ENCODE data around the gene CA7. TPM values are rescaled to one million over a fixed set of nuclear protein-coding genes. Genes with fewer than 3 reads are reported as not detected.

The CA7 gene
- total RNA-seq, 1 donor from 2014 or later: not detected

DNA sequence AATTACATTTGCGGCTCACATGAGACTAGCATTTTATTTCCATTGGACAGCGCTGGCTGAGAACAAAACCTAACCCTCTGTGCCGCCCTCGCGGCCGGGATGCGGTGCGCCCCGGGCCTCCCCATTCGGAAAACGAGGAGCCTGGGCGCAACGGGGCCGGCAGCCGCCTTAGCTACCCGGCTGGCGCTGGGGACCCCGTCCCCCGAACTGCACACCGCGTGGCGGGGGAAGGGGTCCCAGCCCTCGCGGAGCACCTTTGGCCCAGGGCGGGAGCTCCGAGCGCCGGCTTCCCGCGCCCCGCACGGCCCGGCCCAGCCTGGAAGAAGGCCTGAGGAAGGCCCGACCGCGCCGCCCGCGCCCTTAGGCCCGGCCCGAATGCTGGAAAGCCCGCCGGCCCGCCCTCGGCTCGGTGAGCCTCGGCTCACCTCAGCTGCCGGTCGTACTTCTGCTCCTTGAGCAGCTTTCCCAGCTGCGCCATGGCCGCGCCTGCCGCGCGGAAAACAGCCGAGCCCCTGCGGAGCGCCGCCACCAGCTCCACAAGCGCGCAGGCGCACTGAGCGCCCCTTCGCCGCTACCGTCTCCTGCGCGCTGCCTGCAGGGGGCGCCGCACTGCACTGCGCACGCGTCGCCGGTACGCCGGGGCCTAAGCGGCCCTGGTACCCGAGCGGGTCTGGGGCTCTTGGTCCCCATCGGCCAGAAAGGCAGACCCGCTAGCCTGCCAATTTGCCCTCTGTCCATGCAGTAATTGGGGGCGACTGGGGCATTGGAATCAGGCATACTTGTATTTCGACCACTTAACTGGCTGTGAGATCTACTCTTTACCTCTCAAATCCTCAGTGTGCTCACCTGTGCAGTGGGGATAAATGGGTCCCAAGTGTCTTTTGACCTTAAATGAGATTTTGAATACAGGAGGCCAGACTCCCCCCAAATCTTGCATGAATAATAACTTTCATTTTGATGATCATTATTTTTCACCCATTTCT lies 13.5 kb upstream of the CA7 start, which contains the start of gene NAE1:
Gene NAE1 (minus strand): TSS at position 555 of the 983 bp plus-strand sequence. CDS start 77 bp downstream, at position 478.
- Histone ChIP-seq H3K36me3 (peaks cover 10 to 22% of the 10 kb centered on the region in 2 donors), H3K9me3 (no peaks in the 10 kb centered on the region), H3K4me3 (peak within 1 kb of the TSS; percentile 76 to 77), H3K27ac (peak within 1 kb of the TSS; percentile 85 to 87), H3K4me1 (peaks cover 0 to 17% of the 10 kb centered on the region in 2 donors), H3K27me3 (no peaks in the 10 kb centered on the region)
- intact Hi-C loops (cut with DNase I): loop anchor here (1.0 kb wide), 1 partner anchor 37 kb away; no protein-coding TSS in a partner anchor
- TF ChIP-seq, protein P1, sequence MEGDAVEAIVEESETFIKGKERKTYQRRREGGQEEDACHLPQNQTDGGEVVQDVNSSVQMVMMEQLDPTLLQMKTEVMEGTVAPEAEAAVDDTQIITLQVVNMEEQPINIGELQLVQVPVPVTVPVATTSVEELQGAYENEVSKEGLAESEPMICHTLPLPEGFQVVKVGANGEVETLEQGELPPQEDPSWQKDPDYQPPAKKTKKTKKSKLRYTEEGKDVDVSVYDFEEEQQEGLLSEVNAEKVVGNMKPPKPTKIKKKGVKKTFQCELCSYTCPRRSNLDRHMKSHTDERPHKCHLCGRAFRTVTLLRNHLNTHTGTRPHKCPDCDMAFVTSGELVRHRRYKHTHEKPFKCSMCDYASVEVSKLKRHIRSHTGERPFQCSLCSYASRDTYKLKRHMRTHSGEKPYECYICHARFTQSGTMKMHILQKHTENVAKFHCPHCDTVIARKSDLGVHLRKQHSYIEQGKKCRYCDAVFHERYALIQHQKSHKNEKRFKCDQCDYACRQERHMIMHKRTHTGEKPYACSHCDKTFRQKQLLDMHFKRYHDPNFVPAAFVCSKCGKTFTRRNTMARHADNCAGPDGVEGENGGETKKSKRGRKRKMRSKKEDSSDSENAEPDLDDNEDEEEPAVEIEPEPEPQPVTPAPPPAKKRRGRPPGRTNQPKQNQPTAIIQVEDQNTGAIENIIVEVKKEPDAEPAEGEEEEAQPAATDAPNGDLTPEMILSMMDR (IDR thresholded peaks at IDR 0.05): peak; percentile 96 to 98 (median 97)
- peak; percentile 11 to 89 for DNase-seq (ENCODE audit: low spot score in 2 of 2)

DNA sequence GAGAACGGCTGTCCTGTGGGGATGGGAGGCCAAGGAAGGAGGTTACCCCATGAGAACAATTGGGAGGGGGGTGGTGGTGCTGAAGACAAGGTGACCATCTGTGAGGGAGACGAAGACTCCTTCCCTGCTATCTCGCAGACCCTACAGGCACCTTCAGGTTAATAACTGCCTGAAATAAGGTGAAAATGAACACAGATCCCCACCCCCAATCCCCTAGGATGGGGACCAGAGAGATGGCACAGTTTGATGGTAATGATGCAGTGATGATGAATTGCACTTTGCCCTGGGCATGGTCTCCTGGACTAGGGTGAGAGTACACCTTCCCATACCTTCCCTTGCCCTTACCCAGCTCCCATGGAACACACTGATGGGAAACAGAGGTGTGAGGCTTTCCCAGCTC lies 12.0 kb upstream of the CA7 start:
- H3K27ac ChIP-seq: no peak overlapping the region
- H3K4me3 ChIP-seq: no peak overlapping the region
- no peaks in the 10 kb centered on the region for H3K27me3 ChIP-seq
- H3K4me1 ChIP-seq: peaks cover 0 to 17% of the 10 kb centered on the region in 2 donors
- no peak for DNase-seq (ENCODE audit: low spot score in 2 of 2)
- H3K36me3 ChIP-seq: peaks cover 7 to 8% of the 10 kb centered on the region in 2 donors
- TF ChIP-seq, protein P1 (IDR thresholded peaks at IDR 0.05): no peak
- H3K9me3 ChIP-seq: no peaks in the 10 kb centered on the region
- intact Hi-C loops (cut with DNase I): no loop called here

DNA sequence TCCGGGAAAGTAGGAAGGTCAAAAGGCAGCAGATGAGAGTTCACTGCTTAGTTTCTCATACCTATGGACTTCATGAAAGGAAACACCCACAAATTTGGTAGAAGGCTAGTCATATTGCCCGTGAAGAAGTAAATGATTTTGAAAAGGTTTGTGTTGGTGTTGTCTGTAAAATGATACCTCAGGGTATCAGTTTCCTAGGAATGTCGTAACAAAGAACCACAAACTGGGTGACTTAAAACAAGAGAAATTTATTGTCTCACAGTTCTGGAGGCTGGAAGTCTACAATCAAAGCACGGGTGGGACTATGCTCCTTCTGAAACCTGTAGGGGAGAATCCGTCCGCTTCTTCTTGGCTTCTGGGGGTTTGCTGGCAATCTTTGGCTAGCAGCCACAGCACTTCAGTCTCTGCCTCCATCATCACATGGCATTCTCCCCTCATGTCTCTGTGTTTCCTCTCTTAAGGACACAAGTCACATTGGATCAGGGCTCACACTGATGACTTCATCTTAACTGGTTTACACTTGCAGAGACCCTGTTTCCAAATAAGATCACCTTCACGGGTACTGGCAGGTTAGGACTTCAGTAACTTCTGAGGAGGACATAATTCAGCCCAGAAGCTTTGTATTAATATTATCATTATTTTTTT lies 11.4 kb upstream of the CA7 start:
- DNase-seq (ENCODE audit: low spot score in 2 of 2): no peak
- no peak overlapping the region for H3K4me3 ChIP-seq
- no peaks in the 10 kb centered on the region for H3K9me3 ChIP-seq
- intact Hi-C loops (cut with DNase I): no loop called here
- H3K27me3 ChIP-seq: no peaks in the 10 kb centered on the region
- peaks cover 0 to 17% of the 10 kb centered on the region in 2 donors for H3K4me1 ChIP-seq
- H3K36me3 ChIP-seq: peaks cover 1 to 2% of the 10 kb centered on the region in 2 donors
- TF ChIP-seq, protein P1 (IDR thresholded peaks at IDR 0.05): no peak
- no peak overlapping the region for H3K27ac ChIP-seq

DNA sequence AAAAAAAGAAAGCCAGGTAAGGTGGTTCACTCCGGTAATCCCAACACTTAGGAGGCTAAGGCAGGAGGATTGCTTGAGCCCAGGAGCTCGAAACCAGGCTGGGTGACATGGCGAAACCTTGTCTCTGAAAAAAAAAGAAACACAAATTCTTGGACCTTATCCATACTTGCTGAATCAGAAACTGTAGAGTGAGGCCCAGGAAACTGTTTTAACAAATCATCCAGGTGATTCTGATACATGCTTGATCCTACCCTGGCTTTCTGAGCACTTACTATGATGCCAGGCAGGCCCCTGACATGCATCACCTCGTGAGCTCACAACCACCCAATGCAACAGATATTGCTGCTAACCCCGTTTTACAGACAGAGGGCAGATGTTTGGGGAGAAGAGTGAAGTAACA lies 9.5 kb upstream of the CA7 start:
- peaks cover 0 to 4% of the 10 kb centered on the region in 2 donors for H3K4me1 ChIP-seq
- no peak overlapping the region for H3K4me3 ChIP-seq
- H3K27me3 ChIP-seq: no peaks in the 10 kb centered on the region
- intact Hi-C loops (cut with DNase I): no loop called here
- DNase-seq (ENCODE audit: low spot score in 2 of 2): no peak
- TF ChIP-seq, protein P1 (IDR thresholded peaks at IDR 0.05): no peak
- H3K27ac ChIP-seq: no peak overlapping the region
- H3K9me3 ChIP-seq: peaks cover 0 to 3% of the 10 kb centered on the region in 2 donors
- no peaks in the 10 kb centered on the region for H3K36me3 ChIP-seq

DNA sequence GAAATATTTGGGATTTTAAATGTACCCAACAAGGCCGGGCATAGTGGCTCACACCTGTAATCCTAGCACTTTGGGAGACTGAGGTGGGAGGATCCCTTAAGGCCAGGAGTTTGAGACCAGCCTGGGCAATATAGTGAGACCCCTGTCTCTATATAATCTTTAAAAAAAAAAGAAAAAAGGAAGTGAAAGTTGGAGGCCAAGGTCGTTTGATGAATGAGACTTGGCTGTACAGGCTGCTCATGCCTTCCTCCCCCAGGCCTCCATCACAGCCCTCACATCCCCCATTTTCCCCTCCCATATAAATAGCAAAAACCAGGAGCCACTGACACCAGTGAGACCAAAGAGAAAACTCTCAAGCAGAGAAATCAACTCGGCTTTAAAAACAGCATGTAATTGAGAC lies 3.3 kb upstream of the CA7 start:
- H3K4me1 ChIP-seq: peaks cover 8 to 18% of the 10 kb centered on the region in 2 donors
- TF ChIP-seq, protein P1 (IDR thresholded peaks at IDR 0.05): no peak
- intact Hi-C loops (cut with DNase I): no loop called here
- no peaks in the 10 kb centered on the region for H3K36me3 ChIP-seq
- H3K27me3 ChIP-seq: peaks cover 15% of the 10 kb centered on the region
- no peak overlapping the region for H3K4me3 ChIP-seq
- DNase-seq (ENCODE audit: low spot score in 2 of 2): no peak
- no peak overlapping the region for H3K27ac ChIP-seq
- H3K9me3 ChIP-seq: peaks cover 0 to 3% of the 10 kb centered on the region in 2 donors

All from ascending aorta (tissue), 2 donors.